Activated CD8-positive, alpha-beta memory T cell treated with anti-CD3 and anti-CD28 coated beads, Interleukin-2, amount 50 U/mL, for 4 hours (primary cell): ENCODE measurements around the gene PLXNA2.

ENCODE experiments used
- DNase-seq: peaks from one replicate; pipeline ENCODE4 v3.0.0-alpha.2; 2020

PLXNA2 gene

DNA sequence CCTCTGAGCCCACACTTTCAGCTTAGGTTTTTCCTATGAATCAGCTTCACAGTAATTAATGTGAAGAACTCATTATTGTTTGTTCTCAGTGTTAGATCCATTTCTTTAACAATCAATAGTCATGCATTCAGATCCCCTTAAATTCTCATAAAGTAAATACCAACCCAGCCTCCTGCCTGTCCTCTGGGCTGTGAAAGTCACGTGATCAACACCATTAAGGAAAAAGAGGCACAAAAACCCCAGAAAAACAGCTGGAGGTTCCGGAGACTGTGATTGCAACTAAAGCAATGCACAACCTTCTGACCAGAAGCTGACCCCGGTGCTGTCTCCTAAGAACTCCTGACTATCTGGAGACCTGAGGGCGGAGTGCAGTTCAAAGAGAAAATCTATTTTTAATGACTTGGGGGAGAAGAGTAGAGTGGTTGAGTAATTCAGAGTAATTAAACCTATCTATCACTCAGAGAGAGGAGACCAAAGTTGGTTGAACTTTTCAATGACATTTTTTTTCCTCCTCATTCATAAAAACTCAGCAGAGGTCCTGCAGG lies 132.5 kb downstream of the PLXNA2 start:
- no peak for DNase-seq

GRCh38 chr1:208110296-208110695 lies 133.9 kb downstream of the PLXNA2 start:
- DNase-seq: no peak

GRCh38 chr1:208108646-208109330 lies 135.4 kb downstream of the PLXNA2 start:
- DNase-seq: no peak

DNA sequence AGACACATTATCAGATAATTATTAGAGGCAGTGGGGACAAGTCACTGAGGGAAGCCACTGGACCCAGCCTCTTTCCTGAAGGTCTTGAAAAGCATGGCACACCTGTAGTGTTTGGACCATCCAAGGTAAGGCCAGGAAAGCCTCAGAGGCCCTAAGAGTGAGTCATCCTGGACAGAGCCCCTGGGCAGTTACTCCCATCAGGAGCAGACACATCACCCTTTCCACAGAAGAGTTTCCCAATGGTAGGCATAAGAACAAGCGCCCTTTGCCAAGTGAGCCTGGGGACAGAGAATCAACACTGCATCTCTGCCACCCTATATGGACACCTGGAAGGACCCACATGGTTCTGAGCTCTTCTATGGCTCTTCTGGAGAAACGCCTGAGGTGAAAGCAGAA lies 136.0 kb downstream of the PLXNA2 start:
- no peak for DNase-seq

- no peak for DNase-seq
Measured at GRCh38 chr1:208107425-208108212, 136.6 kb downstream of the PLXNA2 start.

DNA sequence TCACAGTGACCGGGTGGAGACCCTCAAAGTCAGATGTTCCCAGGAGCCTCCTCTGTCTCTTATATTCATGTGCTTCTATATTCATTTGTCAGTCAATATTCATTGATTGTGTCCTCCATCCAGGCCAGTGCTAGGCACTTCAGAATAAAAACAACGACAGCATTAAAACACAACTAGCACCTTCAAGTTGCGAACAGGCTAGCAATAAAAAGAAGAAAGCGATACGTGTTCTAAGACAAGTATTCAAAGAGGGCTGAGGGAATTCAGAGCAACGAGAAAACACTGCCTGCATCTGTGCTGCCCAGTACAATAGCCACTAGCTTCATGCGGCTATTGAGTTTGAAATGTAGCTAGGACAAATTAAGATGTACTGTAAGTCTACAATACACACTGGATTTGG lies 138.0 kb downstream of the PLXNA2 start:
- no peak for DNase-seq

GRCh38 chr1:208105756-208106155 lies 138.4 kb downstream of the PLXNA2 start:
- DNase-seq: no peak

DNA sequence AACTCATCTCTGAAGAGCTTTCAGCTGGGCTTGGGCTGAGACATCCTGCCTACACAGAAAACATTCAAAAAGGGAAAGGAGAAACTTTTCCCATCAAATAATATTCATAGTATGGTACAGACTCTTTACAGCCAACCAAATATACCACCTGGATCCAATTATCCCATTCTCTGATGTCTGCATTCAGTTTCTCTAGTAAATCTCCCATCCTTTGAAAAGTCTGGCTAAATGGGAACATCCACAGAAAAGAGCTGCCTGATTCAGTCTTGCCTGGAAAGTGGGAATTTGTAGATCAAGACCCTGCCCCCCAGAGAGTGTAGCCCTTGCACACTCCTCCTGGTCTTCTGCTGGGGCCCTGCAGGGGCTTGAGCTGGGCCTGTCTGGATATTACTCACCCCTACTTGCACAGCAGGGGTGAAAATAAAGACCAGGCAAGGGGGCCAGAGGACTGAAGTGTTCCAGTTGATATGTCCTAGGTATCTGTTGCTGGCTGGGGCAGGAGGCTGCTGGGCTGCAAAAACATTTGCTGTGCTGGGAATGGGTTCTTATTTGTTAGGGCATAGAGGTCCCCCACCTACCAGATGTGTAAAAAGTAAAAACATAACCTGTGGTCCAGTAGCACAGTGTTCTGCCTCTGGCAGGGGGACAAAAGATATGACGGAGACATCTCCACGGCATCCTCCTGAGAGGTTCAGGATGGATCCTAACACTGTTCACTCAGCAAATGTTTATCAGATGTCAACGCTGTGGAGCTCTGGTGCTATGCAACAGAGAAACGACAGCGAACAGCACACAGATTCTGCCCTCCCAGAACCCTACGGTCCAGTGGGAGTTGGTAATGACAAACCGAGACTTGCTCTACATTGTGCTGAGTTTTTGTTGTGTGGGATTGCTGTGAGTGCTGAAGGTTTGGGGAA lies 140.3 kb downstream of the PLXNA2 start:
- no peak for DNase-seq

- DNase-seq: no peak
Measured at GRCh38 chr1:208101661-208102431, 142.3 kb downstream of the PLXNA2 start.

GRCh38 chr1:208100906-208101305 lies 143.3 kb downstream of the PLXNA2 start:
- no peak for DNase-seq

DNA sequence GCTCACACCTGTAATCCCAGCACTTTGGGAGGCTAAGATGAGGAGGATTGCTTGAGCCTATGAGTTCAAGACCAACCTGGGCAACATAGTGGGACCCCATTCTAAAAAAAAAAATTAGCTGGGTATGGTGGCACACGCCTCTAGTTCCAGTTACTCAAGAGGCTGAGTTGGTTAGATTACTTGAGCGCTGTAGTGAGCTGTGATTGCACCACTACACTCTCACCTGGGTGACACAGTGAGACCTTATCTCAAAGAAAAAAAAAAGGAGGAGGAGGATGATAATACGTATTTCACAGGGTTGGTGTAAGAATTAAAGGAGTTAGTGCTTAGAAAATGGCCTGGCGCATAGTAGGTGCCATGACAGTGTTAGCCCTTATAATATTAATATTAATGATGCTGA lies 144.1 kb downstream of the PLXNA2 start:
- DNase-seq: no peak

DNA sequence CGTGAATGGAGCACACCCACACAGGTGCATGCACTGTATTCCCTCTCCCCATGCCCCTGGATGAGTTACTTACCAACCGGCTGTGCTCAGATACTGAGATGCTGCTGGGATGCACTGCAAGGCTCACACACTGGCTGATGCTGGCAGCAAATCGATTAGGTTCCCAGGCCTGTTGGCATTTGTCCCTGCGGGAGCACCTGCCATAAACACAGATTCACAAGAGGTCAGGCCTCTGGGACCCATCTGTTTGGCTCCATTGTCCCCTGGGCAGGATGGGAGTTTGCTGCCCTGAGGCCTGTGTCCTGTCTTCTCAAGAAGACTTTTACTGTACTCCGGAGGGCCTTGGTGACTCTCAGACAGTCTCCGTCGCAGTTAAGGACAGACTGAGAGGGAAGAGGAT lies 145.4 kb downstream of the PLXNA2 start:
- DNase-seq: no peak

- DNase-seq: peak; percentile 61
Measured at GRCh38 chr1:208093754-208094719, 150.1 kb downstream of the PLXNA2 start.

DNA sequence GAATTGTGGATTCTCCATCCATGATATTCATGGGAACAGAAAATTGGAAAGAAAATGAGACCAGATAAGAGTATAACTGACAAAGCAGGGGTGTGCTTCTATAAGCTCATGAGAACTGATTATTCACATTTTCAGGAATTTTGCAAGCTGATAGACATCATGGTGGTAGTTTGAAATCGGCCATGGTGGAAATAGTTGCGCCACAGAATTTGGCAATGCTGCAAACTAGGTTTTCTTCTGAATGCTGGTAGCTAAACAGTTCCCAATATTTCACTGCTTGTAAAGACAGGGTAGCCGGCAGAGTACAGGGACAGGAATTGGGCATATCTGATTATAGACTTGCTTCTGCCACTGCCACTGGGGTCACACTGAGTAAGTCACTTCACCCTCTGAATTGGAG lies 151.1 kb downstream of the PLXNA2 start:
- DNase-seq: no peak

GRCh38 chr1:208090388-208091301 lies 153.5 kb downstream of the PLXNA2 start:
- DNase-seq: no peak

DNA sequence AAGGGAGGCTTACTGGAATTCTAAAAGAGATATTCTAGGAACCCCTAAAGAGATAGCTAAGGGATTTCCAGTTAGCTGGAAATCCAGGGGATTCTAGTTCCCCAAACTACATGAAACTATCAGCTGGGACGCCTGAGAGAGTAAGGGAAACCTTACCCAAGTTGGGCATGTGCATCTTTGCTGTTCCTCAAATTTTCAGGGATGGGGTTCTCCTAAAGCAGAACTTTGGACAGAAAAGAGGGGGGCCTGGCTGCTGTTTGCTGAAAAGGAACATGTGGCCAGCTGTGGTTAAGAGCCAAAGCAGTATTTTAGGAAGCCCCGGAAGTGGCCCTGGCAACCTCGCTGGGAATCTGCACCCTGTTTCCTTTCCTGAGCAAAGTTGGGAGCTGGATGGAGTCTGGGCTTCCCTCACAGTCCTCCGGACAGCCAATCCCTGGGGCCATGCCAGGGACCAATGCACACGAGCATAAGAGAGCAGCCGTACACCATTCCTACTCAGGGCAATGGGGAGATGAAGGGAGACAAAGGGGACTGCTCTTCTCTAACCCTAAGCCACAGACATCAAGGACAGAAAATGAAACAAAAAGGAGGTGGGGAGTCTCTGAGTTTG lies 154.3 kb downstream of the PLXNA2 start:
- DNase-seq: no peak

GRCh38 chr1:208089149-208089548 lies 155.0 kb downstream of the PLXNA2 start:
- no peak for DNase-seq

- DNase-seq: no peak
Measured at GRCh38 chr1:208088319-208088718, 155.9 kb downstream of the PLXNA2 start.
